ENCODE data around the gene MYCBP2.
"Not testable (repeated sequence)": the region's sequence is repeated elsewhere in the genome, so short reads cannot be mapped to it uniquely, and the experiment has no call there.

The MYCBP2 gene

DNA sequence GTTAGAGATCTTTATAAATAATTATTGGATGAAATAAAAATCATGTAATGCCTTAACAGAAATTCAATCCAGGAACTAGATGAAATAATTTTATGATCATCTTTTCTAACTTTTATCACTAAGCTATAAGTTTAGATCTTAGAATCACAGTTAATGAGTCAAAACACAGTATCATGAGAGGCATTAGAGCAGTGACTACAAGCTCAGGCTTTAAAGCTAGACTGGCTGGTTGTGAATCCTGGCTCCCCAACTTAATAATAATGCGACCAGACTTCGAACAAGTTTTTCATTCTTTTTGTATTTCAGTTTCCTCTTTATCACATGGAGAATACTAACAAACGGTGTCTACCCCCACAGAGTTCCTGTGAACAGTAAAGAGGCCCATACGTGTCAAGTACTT is 108.6 kb downstream of the MYCBP2 start:
- no peak for DNase-seq (ENCODE audit: low read depth)

- no peak for DNase-seq (ENCODE audit: low read depth)
These were observed 111.4 kb downstream of the MYCBP2 start for GRCh38 chr13:77215543-77215942.

- DNase-seq (ENCODE audit: low read depth), result no peak
These were observed 113.2 kb downstream of the MYCBP2 start for GRCh38 chr13:77213644-77214043.

DNA sequence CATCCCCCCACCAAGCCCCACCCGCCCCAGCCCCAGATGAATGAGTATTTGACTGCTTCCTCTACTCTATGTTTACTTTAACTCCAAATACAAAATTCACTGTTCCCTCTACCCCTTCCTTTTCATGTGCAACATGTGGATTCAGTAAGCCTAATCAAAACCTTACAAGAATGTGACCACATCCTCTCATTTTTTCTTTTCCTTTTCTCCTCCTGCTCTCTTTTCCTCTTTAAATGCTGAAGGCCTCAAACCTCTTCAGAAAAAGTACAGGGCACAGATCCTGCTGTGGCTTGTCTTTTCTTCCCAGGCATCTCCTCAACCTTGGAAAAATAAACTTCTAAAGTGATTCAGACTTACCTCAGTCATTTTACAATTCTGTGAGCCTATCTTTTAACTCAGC is 119.0 kb downstream of the MYCBP2 start:
- DNase-seq (ENCODE audit: low read depth), result no peak

DNA sequence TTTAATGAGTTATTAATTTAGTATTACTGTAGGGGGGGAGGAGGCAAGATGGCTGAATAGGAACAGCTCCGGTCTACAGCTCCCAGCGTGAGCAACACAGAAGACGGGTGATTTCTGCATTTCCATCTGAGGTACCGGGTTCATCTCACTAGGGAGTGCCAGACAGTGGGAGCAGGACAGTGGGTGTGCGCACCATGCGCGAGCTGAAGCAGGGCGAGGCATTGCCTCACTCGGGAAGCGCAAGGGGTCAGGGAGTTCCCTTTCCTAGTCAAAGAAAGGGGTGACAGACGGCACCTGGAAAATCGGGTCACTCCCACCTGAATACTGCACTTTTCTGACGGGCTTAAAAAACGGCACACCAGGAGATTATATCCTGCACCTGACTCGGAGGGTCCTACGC is 127.9 kb downstream of the MYCBP2 start:
- not testable (repeated sequence) for DNase-seq (ENCODE audit: low read depth)

DNA sequence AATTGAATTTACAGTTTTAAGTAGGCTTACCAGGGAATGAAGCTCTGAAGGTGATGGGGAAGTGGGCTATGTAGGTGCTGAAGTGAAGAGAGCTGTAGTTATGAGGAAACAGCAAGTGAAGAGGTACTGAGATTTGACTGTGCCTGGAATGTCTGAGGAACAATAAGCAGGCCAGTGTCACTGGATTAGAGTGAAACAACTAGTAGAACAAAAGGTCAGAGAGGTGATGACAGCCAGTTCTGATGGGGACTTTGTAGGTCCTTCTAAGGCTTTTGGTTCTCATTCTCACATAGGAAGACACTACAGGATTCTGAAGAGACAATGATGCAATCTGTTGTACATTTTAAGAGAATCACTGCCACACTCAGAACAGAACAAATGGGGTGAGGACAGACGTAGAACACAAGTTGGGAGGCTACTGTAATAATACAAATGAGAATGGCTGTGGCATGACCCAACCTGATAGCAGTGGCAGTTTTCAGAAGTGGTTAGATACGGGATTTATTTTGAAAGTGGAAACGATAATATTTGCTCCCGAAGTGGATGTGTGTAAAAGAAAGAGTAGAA is 130.8 kb downstream of the MYCBP2 start:
- DNase-seq (ENCODE audit: low read depth), result no peak

- no peak for DNase-seq (ENCODE audit: low read depth)
These were observed 136.4 kb downstream of the MYCBP2 start for GRCh38 chr13:77190349-77190958.

GRCh38 chr13:77185721-77186120 is 141.2 kb downstream of the MYCBP2 start:
- no peak for DNase-seq (ENCODE audit: low read depth)

DNA sequence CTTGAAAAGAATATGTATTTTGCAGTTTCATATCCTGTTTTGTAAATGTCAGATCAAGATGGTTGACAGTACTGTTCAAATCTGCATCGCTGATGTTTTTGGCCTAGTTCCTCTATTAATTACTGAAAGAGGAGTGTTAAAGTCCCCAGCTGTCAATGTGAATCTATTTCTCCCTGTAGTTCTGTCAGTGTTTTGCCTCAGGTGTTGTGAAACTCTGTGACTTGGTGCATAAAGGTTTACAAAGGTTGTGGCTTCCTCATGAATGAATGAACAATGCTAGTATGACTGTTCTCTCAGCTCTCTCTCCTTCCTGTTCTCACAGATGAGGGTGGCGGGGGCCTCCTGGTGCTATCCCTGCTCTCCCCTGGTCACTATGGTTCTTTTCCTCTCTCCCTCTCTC is 142.4 kb downstream of the MYCBP2 start:
- no peak for DNase-seq (ENCODE audit: low read depth)

GRCh38 chr13:77180011-77180410 is 146.9 kb downstream of the MYCBP2 start:
- no peak for DNase-seq (ENCODE audit: low read depth)

GRCh38 chr13:77177646-77178045 is 149.2 kb downstream of the MYCBP2 start:
- DNase-seq (ENCODE audit: low read depth), result no peak

GRCh38 chr13:77176350-77176749 is 150.5 kb downstream of the MYCBP2 start:
- no peak for DNase-seq (ENCODE audit: low read depth)

- no peak for DNase-seq (ENCODE audit: low read depth)
These were observed 154.2 kb downstream of the MYCBP2 start for GRCh38 chr13:77172650-77173049.

- no peak for DNase-seq (ENCODE audit: low read depth)
These were observed 155.4 kb downstream of the MYCBP2 start for GRCh38 chr13:77171451-77171850.

DNA sequence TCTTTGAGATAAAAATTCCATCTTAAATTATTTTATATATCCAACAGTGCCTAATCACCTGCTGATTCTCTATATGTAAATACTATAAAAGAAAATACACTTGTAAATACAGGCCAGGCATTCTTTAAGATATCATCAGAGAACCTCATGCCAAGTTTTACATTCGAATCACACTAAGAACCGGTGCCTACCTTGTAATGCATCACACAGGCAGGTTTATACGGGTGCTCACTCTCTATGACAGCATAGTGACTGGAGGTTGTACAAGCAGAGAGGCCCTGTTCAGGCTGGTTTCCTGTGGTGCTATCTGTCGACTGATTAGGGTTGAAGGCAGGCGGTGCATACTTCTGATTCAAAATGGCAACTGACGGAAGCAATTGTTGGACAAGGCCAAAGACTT is 158.7 kb downstream of the MYCBP2 start:
- no peak for DNase-seq (ENCODE audit: low read depth)

DNA sequence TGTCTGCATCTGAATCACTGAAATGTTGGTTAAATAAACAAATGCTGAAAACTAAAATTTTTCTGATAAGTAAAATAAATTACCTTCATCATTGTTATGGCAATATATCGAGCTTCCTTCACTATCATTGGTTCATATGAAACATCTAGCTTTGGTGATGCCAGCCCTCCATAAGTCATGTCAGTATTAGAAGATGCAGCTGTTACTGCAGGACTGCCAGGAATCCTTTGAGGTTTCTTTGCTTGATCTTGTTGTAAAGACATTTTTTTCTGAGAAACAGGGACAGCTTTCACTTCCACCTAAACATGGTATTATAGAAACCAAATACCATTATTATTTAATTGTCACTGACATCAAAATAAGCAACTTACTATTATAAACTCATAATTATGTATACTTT is 176.2 kb downstream of the MYCBP2 start:
- DNase-seq (ENCODE audit: low read depth), result no peak

- DNase-seq (ENCODE audit: low read depth), result no peak
These were observed 183.5 kb downstream of the MYCBP2 start for GRCh38 chr13:77143431-77143830.

GRCh38 chr13:77139306-77139705 is 187.6 kb downstream of the MYCBP2 start:
- DNase-seq (ENCODE audit: low read depth), result no peak

- DNase-seq (ENCODE audit: low read depth), result no peak
These were observed 188.1 kb downstream of the MYCBP2 start for GRCh38 chr13:77138813-77139212.

DNA sequence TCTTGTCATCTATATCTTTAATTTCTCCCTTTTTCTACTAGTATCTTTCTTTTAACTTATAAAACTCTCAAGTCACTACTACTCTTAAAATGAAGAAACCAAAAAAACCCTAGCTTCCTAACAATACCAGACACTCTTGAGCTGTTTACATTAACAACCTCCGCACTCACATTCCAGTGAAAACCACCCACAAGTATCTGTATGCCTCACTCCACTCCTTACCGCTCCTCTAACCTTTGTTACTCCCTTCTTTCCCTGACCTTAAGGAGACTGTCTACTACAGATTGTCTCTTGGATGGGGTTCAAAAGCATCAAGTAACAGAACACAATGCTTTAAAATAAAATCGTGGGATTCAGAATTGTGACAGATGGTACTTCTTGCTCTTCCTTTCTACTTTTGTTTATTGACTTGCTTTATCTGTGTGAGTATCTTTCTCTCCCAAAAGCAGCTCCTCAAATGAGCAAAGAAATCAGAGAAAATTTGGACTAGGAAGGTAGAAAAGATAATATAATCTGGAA is 189.9 kb downstream of the MYCBP2 start:
- no peak for DNase-seq (ENCODE audit: low read depth)

GRCh38 chr13:77124423-77124822 is 202.5 kb downstream of the MYCBP2 start:
- DNase-seq (ENCODE audit: low read depth), result no peak

- no peak for DNase-seq (ENCODE audit: low read depth)
These were observed 208.8 kb downstream of the MYCBP2 start for GRCh38 chr13:77118134-77118533.

DNA sequence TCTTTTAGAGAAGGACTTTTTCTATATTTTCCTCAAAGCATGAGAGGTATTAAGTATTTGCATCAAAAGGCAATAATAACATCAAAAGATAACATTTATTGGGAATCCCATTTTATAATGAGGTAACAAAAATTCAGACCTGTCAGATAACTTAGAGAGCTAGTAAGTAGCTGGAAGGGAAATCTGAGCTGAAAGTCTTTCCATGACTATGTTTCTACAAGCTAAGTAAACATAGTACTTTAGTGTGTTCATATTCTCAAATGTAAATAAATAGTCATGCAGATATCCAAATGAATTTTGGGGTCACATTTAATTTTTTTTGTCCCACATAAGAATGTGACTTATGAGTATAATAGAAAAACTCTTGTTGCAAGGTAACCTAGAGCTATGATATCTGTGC is 212.6 kb downstream of the MYCBP2 start:
- DNase-seq (ENCODE audit: low read depth), result no peak

DNA sequence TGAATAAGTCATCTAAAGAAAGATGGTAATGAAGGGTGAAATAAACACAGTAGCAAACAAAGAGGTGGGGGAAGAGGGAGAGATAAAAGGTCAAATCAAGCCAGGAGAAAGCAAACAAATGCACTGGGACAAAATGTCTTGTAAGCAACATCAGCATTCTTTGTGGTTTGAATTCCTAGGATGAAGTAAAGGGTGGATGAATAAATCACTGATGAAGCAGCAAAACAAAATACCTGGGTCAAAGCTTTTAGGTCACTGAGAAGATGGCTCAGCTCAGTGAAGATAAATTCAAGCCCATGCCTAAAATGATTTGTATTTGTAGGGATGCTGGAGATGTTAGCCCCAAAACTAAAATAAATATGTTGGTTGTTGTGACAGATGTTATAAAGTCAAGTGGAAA is 213.4 kb downstream of the MYCBP2 start:
- DNase-seq (ENCODE audit: low read depth), result no peak

Data from T follicular helper cell (primary cell).